HCT116 (cell line): ENCODE measurements around the gene U2AF2. TPM values are rescaled to one million over a fixed set of nuclear protein-coding genes. Genes with fewer than 3 reads are reported as not detected.
A peak's percentile ranks its signal among the peaks of the same experiment; 100 is the strongest.

Experiments
- ATAC-seq: fragments of 200-7000 bp; cut with Tn5 transposase; 2 replicates; pipeline ENCODE4 v1.9.1; 2020; ENCODE audit warnings: mild to moderate bottlenecking, moderate library complexity
- BruUV-seq: library from RNA; stranded (reverse); fragments of 400-500 nt; replicated peaks from 2 replicates; lab custom pipeline; 2021; lab: Mats Ljungman, UMichigan
- CTCF ChIA-PET: fragments of 300-600 bp; sonication (Branson Sonifier 250); formaldehyde crosslinking; loops from one replicate; lab custom pipeline; 2021; ENCODE audit warnings: antibody characterized with exemption; lab: Charles Lee
- POLR2A ChIA-PET: fragments of 300-600, 350-600 bp; sonication (Branson Sonifier 250); formaldehyde crosslinking; loops from one replicate; lab custom pipeline; 2021; ENCODE audit warnings: antibody characterized with exemption; lab: Charles Lee
- RAD21 ChIA-PET, 2 experiments: fragments of 300-600 bp; sonication (Branson Sonifier 250); formaldehyde crosslinking; loops; one replicate each; lab custom pipeline; 2023; ENCODE audit warnings: low total read pairs in 2 of 2; ENCODE audit not compliant: uncharacterized antibody in 2 of 2, unreplicated experiment in 2 of 2, low non-redundant PET in 1 of 2; lab: Charles Lee
- DNase-seq: peaks from one replicate; pipeline ENCODE4 v3.0.0-alpha.2; 2010; ENCODE audit warnings: low read depth, low spot score
- H2AFZ ChIP-seq: fragments of 200-600 bp; shearing (Covaris generic), sonication (generic); 2 replicates; pipeline ENCODE4 v1.6.1; 2017; ENCODE audit warnings: low read depth, mixed run types, mixed read lengths, antibody characterized with exemption, low read length; ENCODE audit not compliant: poor library complexity, severe bottlenecking
- H3K27ac ChIP-seq: 2 replicates; pipeline ENCODE4 v1.5.1; 2012; ENCODE audit warnings: low read depth, low read length
- H3K27me3 ChIP-seq: fragments of 200-600 bp; sonication (generic); 2 replicates; pipeline ENCODE4 v1.6.1; 2016; ENCODE audit warnings: mixed run types, low read length, mixed read lengths; ENCODE audit not compliant: insufficient read depth
- H3K36me3 ChIP-seq, 2 experiments: fragments of 200-500 bp in 1 of 2; fragments of 200-600 bp in 1 of 2; sonication (Bioruptor generic) in 1 of 2; sonication (generic) in 1 of 2; 2 replicates each; pipeline versions ENCODE4 v1.5.1 to v1.6.1; 2014 to 2016; ENCODE audit warnings: low read length in 2 of 2, inconsistent platforms in 1 of 2, mixed read lengths in 1 of 2, mixed run types in 1 of 2; ENCODE audit not compliant: insufficient read depth in 2 of 2, control insufficient read depth in 1 of 2
- H3K4me1 ChIP-seq, 2 experiments: fragments of 200-600 bp in 1 of 2; sonication (generic) in 1 of 2; 2 replicates each; pipeline versions ENCODE4 v1.5.1 to v1.6.1; 2012 to 2017; ENCODE audit warnings: low read length in 2 of 2, inconsistent platforms in 1 of 2, mild to moderate bottlenecking in 1 of 2, mixed read lengths in 1 of 2, mixed run types in 1 of 2, moderate library complexity in 1 of 2; ENCODE audit not compliant: insufficient read depth in 2 of 2, control insufficient read depth in 1 of 2
- H3K4me2 ChIP-seq: fragments of 200-600 bp; sonication (generic); 2 replicates; pipeline ENCODE4 v1.6.1; 2017; ENCODE audit warnings: mixed run types, low read length, mixed read lengths
- H3K4me3 ChIP-seq, 2 experiments: fragments of 200-600 bp in 1 of 2; sonication (generic) in 1 of 2; replicated peaks in 1 of 2; 2 replicates each; pipeline ENCODE4 v1.5.1; 2011 to 2016; ENCODE audit warnings: low read length in 2 of 2, control low read depth in 1 of 2, low read depth in 1 of 2, mild to moderate bottlenecking in 1 of 2, mixed read lengths in 1 of 2, mixed run types in 1 of 2
- H3K79me2 ChIP-seq: fragments of 200-600 bp; sonication (generic); 2 replicates; pipeline ENCODE4 v1.6.1; 2017; ENCODE audit warnings: mild to moderate bottlenecking, mixed run types, low read length, moderate library complexity, mixed read lengths; ENCODE audit not compliant: insufficient read depth
- H3K9ac ChIP-seq: fragments of 200-600 bp; sonication (generic); 2 replicates; pipeline ENCODE4 v1.6.1; 2016; ENCODE audit warnings: low read length, mixed read lengths
- H3K9me2 ChIP-seq: fragments of 200-600 bp; sonication (generic), shearing (Covaris generic); 2 replicates; pipeline ENCODE4 v1.6.1; 2017; ENCODE audit warnings: mixed run types, mild to moderate bottlenecking, moderate library complexity; ENCODE audit not compliant: insufficient read depth
- H3K9me3 ChIP-seq, 2 experiments: fragments of 200-500 bp in 1 of 2; fragments of 200-600 bp in 1 of 2; sonication (Bioruptor generic) in 1 of 2; sonication (generic) in 1 of 2; 2 replicates each; pipeline ENCODE4 v1.6.1; 2014 to 2017; ENCODE audit warnings: low read length in 2 of 2, mixed read lengths in 2 of 2, inconsistent platforms in 1 of 2, low read depth in 1 of 2, mild to moderate bottlenecking in 1 of 2, mixed run types in 1 of 2, moderate library complexity in 1 of 2; ENCODE audit not compliant: control insufficient read depth in 1 of 2, insufficient read depth in 1 of 2
- H4K20me1 ChIP-seq: fragments of 200-600 bp; sonication (generic), shearing (Covaris generic); 2 replicates; pipeline ENCODE4 v1.6.1; 2017; ENCODE audit warnings: mixed run types, mild to moderate bottlenecking, moderate library complexity; ENCODE audit not compliant: insufficient read depth
- ATF3 ChIP-seq: IDR thresholded peaks from 2 replicates; pipeline ENCODE4 v1.6.1; 2012
- CBX3 ChIP-seq: IDR thresholded peaks from 2 replicates; pipeline ENCODE4 v1.6.1; 2012; ENCODE audit warnings: low read depth
- CEBPB ChIP-seq: IDR thresholded peaks from 2 replicates; pipeline ENCODE4 v1.6.1; 2012; ENCODE audit warnings: low read depth
- EGR1 ChIP-seq: IDR thresholded peaks from 2 replicates; pipeline ENCODE4 v1.6.1; 2012; ENCODE audit warnings: low read depth
- ELF1 ChIP-seq: IDR thresholded peaks from 2 replicates; pipeline ENCODE4 v1.6.1; 2012; ENCODE audit warnings: low read depth, borderline replicate concordance
- EZH2 ChIP-seq: fragments of 200-600 bp; sonication (generic); IDR thresholded peaks from 2 replicates; pipeline ENCODE4 v1.6.1; 2017; ENCODE audit warnings: antibody characterized with exemption, mixed run types
- FOSL1 ChIP-seq: IDR thresholded peaks from 2 replicates; pipeline ENCODE4 v1.6.1; 2012; ENCODE audit warnings: low read depth
- MAX ChIP-seq: IDR thresholded peaks from 2 replicates; pipeline ENCODE4 v1.6.1; 2012
- POLR2A ChIP-seq: IDR thresholded peaks from 2 replicates; pipeline ENCODE4 v1.7.0; 2011; ENCODE audit warnings: borderline replicate concordance; ENCODE audit not compliant: insufficient read depth, insufficient read length; ENCODE audit errors: extremely low read depth
- POLR2AphosphoS5 ChIP-seq: IDR thresholded peaks from 2 replicates; pipeline ENCODE4 v1.6.1; 2011; ENCODE audit warnings: mild to moderate bottlenecking, low read depth, low read length, moderate library complexity
- SP1 ChIP-seq: IDR thresholded peaks from 2 replicates; pipeline ENCODE4 v1.6.1; 2012; ENCODE audit warnings: low read depth
- SRF ChIP-seq: IDR thresholded peaks from 2 replicates; pipeline ENCODE4 v1.6.1; 2012; ENCODE audit warnings: low read depth
- YY1 ChIP-seq: IDR thresholded peaks from 2 replicates; pipeline ENCODE4 v1.6.1; 2011; ENCODE audit warnings: low read length, low read depth, moderate library complexity, mild to moderate bottlenecking; ENCODE audit not compliant: insufficient replicate concordance; ENCODE audit errors: extremely low read depth
- ZFX ChIP-seq: fragments of 450-650 bp; IDR thresholded peaks from 2 replicates; pipeline ENCODE4 v1.6.1; 2017
- intact Hi-C: fragments of 100-400 bp; cut with micrococcal nuclease; formaldehyde crosslinking; loops from 2 replicates; pipeline ENCODE4 v1.10.0; 2022
- total RNA-seq: library from RNA; stranded (reverse); gene quantifications from one replicate; pipeline ENCODE4 v1.2.1, GENCODE V29; 2021; ENCODE audit not compliant: unreplicated experiment
- TF ChIP-seq, protein P1 (sequence below): IDR thresholded peaks from 2 replicates; pipeline ENCODE4 v1.6.1; 2012; ENCODE audit warnings: low read depth
- TF ChIP-seq, protein P2 (sequence below), 3 experiments: fragments of 200-600 bp in 1 of 3; sonication (generic) in 1 of 3; IDR thresholded peaks in 2 of 3; conservative IDR thresholded peaks in 1 of 3; 2 replicates each; pipeline ENCODE4 v1.5.1; 2012 to 2017; ENCODE audit warnings: low read depth in 2 of 3, low read length in 2 of 3, antibody characterized with exemption in 1 of 3, borderline replicate concordance in 1 of 3, control low read depth in 1 of 3, mild to moderate bottlenecking in 1 of 3, mixed read lengths in 1 of 3, mixed run types in 1 of 3, moderate library complexity in 1 of 3; ENCODE audit not compliant: insufficient read depth in 1 of 3

Gene U2AF2
- total RNA-seq, 1 experiment from 2014 or later, result 259 TPM

DNA sequence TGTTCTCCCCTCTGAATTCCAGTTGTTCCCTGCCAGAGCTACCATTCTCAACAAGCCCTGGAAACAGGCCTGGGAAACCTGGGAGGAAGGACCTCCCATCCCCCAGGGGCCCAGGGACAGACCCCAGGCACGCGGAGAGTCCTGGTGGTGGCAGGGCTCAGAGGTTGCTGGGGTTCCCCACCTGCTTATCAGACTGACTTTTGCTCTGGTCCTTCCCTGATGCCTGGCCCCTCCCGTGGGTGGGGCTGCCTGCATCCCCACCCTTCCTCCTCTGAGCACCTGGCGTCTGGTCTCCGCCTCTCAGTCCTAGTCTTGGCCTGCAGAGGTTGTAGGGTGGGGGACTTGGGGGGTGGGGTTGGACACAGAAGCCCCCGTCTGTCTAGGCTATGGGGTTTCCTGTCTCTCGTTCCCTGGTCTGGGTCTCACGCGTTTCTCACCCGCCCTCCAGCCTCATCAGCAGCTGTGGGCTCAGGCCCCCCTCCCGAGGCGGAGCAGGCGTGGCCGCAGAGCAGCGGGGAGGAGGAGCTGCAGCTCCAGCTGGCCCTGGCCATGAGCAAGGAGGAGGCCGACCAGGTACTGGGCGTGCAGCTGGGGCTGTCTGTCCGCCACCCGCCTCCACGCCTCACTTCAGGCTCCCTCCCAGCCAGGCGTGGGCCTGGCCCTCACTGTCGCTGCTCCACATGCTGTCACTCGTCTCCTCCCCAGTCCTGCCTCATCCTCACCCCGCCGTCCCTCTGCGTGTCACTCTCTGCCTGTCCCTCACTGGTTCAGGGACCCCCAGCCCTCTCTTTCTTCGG is 33.8 kb downstream of the U2AF2 start:
- Histone ChIP-seq H3K79me2 (peaks cover 40% of the 10 kb centered on the region), H2AFZ (no peak overlapping the region), H3K27me3 (no peaks in the 10 kb centered on the region), H3K9ac (no peak overlapping the region), H3K36me3 (peaks cover 20 to 21% of the 10 kb centered on the region in 2 experiments; a peak in 3 of 4 replicates), H4K20me1 (no peaks in the 10 kb centered on the region), H3K4me1 (no peaks in the 10 kb centered on the region), H3K9me2 (no peaks in the 10 kb centered on the region), H3K27ac (no peak overlapping the region), H3K9me3 (no peaks in the 10 kb centered on the region), H3K4me2 (no peak overlapping the region), H3K4me3 (no peak overlapping the region)
- ChIA-PET POLR2A (no interaction called here), CTCF (no interaction called here), RAD21 (no interaction called here)
- no peak for TF ChIP-seq ATF3
- TF ChIP-seq FOSL1, result no peak
- no peak for TF ChIP-seq MAX
- TF ChIP-seq, protein P1, sequence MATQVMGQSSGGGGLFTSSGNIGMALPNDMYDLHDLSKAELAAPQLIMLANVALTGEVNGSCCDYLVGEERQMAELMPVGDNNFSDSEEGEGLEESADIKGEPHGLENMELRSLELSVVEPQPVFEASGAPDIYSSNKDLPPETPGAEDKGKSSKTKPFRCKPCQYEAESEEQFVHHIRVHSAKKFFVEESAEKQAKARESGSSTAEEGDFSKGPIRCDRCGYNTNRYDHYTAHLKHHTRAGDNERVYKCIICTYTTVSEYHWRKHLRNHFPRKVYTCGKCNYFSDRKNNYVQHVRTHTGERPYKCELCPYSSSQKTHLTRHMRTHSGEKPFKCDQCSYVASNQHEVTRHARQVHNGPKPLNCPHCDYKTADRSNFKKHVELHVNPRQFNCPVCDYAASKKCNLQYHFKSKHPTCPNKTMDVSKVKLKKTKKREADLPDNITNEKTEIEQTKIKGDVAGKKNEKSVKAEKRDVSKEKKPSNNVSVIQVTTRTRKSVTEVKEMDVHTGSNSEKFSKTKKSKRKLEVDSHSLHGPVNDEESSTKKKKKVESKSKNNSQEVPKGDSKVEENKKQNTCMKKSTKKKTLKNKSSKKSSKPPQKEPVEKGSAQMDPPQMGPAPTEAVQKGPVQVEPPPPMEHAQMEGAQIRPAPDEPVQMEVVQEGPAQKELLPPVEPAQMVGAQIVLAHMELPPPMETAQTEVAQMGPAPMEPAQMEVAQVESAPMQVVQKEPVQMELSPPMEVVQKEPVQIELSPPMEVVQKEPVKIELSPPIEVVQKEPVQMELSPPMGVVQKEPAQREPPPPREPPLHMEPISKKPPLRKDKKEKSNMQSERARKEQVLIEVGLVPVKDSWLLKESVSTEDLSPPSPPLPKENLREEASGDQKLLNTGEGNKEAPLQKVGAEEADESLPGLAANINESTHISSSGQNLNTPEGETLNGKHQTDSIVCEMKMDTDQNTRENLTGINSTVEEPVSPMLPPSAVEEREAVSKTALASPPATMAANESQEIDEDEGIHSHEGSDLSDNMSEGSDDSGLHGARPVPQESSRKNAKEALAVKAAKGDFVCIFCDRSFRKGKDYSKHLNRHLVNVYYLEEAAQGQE, result no peak
- TF ChIP-seq CBX3, result no peak
- no peak for TF ChIP-seq POLR2AphosphoS5
- no peak for TF ChIP-seq EZH2
- TF ChIP-seq SP1, result no peak
- TF ChIP-seq CEBPB, result no peak
- no peak for TF ChIP-seq POLR2A
- TF ChIP-seq, protein P2, sequence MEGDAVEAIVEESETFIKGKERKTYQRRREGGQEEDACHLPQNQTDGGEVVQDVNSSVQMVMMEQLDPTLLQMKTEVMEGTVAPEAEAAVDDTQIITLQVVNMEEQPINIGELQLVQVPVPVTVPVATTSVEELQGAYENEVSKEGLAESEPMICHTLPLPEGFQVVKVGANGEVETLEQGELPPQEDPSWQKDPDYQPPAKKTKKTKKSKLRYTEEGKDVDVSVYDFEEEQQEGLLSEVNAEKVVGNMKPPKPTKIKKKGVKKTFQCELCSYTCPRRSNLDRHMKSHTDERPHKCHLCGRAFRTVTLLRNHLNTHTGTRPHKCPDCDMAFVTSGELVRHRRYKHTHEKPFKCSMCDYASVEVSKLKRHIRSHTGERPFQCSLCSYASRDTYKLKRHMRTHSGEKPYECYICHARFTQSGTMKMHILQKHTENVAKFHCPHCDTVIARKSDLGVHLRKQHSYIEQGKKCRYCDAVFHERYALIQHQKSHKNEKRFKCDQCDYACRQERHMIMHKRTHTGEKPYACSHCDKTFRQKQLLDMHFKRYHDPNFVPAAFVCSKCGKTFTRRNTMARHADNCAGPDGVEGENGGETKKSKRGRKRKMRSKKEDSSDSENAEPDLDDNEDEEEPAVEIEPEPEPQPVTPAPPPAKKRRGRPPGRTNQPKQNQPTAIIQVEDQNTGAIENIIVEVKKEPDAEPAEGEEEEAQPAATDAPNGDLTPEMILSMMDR (IDR thresholded peaks at IDR 0.05 in 2 of 3, conservative IDR thresholded peaks at IDR 0.05 in 1 of 3; ENCODE audit: borderline replicate concordance in 1 of 3, insufficient read depth in 1 of 3, low read depth in 2 of 3, low read length in 2 of 3), result no peak
- no peak for TF ChIP-seq ZFX
- no peak for TF ChIP-seq YY1
- TF ChIP-seq ELF1, result no peak
- no peak for TF ChIP-seq EGR1
- TF ChIP-seq SRF, result no peak
- intact Hi-C loops, result no loop called here
- no TSS peak for BruUV-seq
- ATAC-seq, result peak; percentile 73
- DNase-seq, result no peak
